EL (cell line): ENCODE data around the gene OR2AK2.
A peak's percentile ranks its signal among the peaks of the same experiment; 100 is the strongest.

Experiments used
- DNase-seq: peaks from one replicate; pipeline ENCODE4 v3.0.0-alpha.2; 2016

The OR2AK2 gene

GRCh38 chr1:247964933-247965332, at the start of gene OR2AK2:
Gene OR2AK2 (plus strand): TSS chr1:247965233. CDS start chr1:247965377, 144 bp downstream.
- no peak for DNase-seq

- DNase-seq = no peak
Measured at GRCh38 chr1:247919952-247920351, 45.1 kb upstream of the OR2AK2 start, which contains the start of gene OR2T8. Gene OR2T8 (plus strand): TSS chr1:247920252. CDS start chr1:247921018, 766 bp downstream.

- DNase-seq = no peak
Measured at GRCh38 chr1:247923941-247924340, 41.1 kb upstream of the OR2AK2 start.

- DNase-seq = no peak
Measured at GRCh38 chr1:247924868-247925267, 40.2 kb upstream of the OR2AK2 start, which contains the start of gene OR2AJ1. Gene OR2AJ1 (plus strand): TSS chr1:247924889. CDS start chr1:247933769, 8,880 bp downstream.

GRCh38 chr1:247933989-247934388, 31.0 kb upstream of the OR2AK2 start:
- no peak for DNase-seq

- no peak for DNase-seq
Measured at GRCh38 chr1:247935781-247936180, 29.3 kb upstream of the OR2AK2 start.

GRCh38 chr1:247936415-247936814, 28.6 kb upstream of the OR2AK2 start:
- no peak for DNase-seq

GRCh38 chr1:247936965-247937734, 27.9 kb upstream of the OR2AK2 start:
- peak; percentile 2 for DNase-seq

- no peak for DNase-seq
Measured at GRCh38 chr1:247942624-247943023, 22.4 kb upstream of the OR2AK2 start.

GRCh38 chr1:247948558-247948957, 16.5 kb upstream of the OR2AK2 start, which contains the start of gene OR2L8:
Gene OR2L8 (plus strand): TSS chr1:247948858. CDS start chr1:247948858, 0 bp downstream.
- DNase-seq = no peak

GRCh38 chr1:247953408-247953807, 11.6 kb upstream of the OR2AK2 start:
- DNase-seq = no peak

- DNase-seq = no peak
Measured at GRCh38 chr1:247961791-247962190, 3.2 kb upstream of the OR2AK2 start.

- no peak for DNase-seq
Measured at GRCh38 chr1:247962911-247963588, 2.0 kb upstream of the OR2AK2 start.

GRCh38 chr1:247966532-247967204, 1.6 kb downstream of the OR2AK2 start:
- no peak for DNase-seq

GRCh38 chr1:247992986-247993385, 28.0 kb downstream of the OR2AK2 start:
- no peak for DNase-seq

- no peak for DNase-seq
Measured at GRCh38 chr1:247998811-247999210, 33.8 kb downstream of the OR2AK2 start.

- no peak for DNase-seq
Measured at GRCh38 chr1:248000169-248000568, 35.1 kb downstream of the OR2AK2 start.

- DNase-seq = no peak
Measured at GRCh38 chr1:248007778-248008177, 42.7 kb downstream of the OR2AK2 start.

GRCh38 chr1:248009681-248010080, 44.6 kb downstream of the OR2AK2 start:
- no peak for DNase-seq

- DNase-seq = no peak
Measured at GRCh38 chr1:248013229-248013710, 48.2 kb downstream of the OR2AK2 start, which contains the start of gene OR2L5. Gene OR2L5 (plus strand): TSS chr1:248013660. CDS start chr1:248021948, 8,288 bp downstream.

- DNase-seq = no peak
Measured at GRCh38 chr1:248015803-248016202, 50.8 kb downstream of the OR2AK2 start.
